Activated CD4-positive, alpha-beta T cell treated with anti-CD3 and anti-CD28 coated beads, Interleukin-10, Interleukin-2, amounts not matched to agents 100 ng/mL and 50 ng/mL, durations not matched to agents 16 hours and 8 hours (primary cell): ENCODE results near the gene PNPLA8.

Source experiments
- DNase-seq: peaks from one replicate; pipeline ENCODE4 v3.0.0-alpha.2; 2020

The PNPLA8 gene

DNA sequence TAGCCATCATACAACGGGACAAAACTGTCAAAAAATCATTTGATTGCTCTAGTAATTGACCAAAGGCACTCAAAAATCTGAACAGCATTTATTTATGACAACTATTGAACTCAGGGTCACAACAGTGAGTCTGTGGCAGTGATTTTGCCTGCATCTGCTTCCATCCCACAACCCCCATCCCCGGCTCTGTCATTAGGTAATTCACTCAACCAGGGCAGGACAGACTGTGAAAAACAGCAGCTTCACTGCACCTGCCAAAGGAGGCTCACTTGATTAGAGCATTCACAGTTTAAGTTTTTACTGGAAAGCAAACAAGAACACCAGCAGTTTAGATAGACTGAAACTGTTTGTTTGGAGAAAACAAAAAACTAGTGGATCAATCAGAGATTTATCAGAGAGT, 91.9 kb downstream of the PNPLA8 start:
- DNase-seq, result no peak

GRCh38 chr7:108431099-108431498, 94.8 kb downstream of the PNPLA8 start:
- no peak for DNase-seq

GRCh38 chr7:108430664-108431063, 95.3 kb downstream of the PNPLA8 start:
- no peak for DNase-seq

- DNase-seq, result no peak
These were observed 98.2 kb downstream of the PNPLA8 start for GRCh38 chr7:108427766-108428165.

DNA sequence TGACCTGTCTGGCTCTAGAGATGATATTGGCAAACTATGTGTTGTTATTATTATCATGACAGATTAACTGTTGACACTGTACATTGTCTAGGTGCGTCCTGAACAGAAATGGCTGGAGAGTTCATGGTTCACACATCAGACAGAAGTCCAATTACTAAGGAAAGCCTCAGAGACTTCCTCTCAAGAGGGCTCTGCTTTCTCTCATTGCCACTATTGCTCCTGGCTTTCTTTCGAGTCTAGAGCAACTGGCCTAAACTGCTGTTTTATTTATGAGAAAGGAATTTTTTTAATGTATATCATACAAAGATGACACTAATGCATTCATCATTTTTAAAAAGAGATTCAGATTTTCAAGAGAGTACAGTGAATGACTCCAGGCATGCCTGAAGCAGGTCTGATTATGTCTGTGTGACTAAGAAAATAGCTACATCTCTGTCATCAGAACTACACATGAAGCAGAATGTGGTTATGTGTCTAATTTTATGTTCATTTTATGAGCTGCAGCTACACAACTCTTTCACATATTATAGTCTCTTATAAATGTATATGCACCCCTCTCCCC, 100.1 kb downstream of the PNPLA8 start:
- DNase-seq, result no peak

DNA sequence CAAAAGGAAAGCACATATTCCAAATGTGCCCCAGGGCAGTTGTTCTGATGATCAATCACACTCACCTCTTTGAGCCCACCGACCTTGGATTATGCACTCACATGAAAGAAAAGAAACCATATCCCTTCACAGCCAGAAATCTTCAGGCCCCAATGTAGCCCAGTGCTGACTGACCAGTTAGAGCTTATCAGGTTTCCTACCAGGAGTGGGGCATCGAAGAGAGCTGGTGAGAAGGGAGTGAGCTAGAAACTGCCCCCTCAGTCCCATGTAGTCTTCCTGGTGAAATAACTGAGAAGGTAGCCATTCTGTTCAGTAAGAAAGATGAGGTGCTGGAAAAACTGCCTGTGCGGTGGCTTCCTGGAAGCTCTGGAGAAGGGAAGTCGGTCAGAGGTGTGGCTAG, 101.9 kb downstream of the PNPLA8 start:
- no peak for DNase-seq

DNA sequence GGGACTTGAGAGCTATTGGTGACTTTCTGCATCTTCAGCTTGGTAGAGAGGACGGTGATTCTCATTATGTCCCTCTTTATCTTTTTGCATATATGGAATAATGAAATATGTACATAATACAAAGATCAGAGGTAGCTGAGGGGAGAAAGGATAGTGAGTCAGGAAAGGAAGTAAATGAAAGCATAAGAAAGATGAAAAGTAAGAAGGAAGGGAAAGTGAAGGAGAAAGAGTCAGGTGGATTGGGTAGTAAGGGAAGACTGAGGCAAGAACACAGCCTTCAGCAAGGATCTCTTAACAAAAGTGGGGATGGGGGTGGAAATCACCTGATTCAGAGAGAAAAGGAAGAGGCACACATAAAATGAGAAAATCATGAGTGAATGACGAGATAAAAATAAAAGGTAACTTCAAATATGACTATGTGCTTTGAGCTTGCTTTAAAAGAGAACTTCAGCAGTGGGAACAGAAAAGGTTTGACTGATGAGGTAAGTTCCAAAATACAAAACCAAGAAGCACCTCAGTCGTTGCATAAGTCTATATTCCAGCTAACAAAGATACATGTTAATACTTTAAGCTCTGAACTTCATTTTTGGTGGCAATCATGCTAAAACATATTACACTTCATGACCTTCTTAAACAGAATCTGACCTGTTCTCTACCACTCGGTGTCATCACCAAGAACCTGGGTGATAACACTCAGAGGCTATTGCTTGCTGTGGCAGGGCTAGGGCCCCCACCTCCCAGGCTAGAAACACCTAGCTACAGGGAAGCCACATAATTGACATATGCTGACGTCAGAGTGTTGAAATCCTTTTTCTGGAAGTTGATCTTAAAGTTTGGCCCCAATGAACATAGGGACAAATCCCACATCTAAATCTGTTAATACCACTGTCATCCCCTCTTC, 102.6 kb downstream of the PNPLA8 start:
- DNase-seq, result peak; percentile 4

DNA sequence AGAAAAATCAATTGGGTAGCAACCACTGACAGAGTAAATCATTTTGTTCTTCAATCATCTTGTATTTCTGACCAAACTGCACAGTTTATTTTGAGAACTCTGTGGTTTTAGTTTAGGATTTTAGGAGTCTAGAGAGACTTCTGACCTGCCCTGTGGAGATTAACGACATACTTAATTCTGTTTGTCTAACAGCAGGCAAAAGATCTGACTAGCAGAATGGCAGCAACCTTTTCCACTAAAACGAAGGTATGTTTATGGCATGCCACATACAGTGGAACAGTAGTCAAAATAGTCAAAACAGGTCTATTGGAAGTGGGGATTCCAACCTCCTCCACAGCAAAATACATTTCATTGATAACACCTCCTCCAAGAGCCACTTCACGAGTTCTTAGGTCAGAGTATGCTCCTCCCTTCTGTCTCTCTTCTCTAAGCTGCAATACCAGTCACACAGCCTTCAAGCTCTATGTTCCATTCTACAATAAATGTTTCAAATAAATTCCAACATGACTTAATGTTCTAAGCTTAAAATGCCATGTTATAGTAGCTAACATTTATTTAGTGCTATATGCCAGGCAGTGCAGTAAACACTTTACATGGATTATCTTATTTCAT, 104.1 kb downstream of the PNPLA8 start:
- no peak for DNase-seq
